MM.1S (cell line): ENCODE data around the gene CDC45.

Experiments
- DNase-seq: peaks from one replicate; pipeline ENCODE4 v3.0.0-alpha.2; 2015
- H2AFZ ChIP-seq: fragments of 300-600 bp; sonication (generic); 2 replicates; pipeline ENCODE4 v1.6.0; 2016; ENCODE audit warnings: antibody characterized with exemption, low read length
- H3F3A ChIP-seq: fragments of 300-600 bp; sonication (generic); 2 replicates; pipeline ENCODE4 v1.6.1; 2016; ENCODE audit warnings: mild to moderate bottlenecking, antibody characterized with exemption, low read length, moderate library complexity, mixed read lengths; ENCODE audit not compliant: insufficient read depth
- H3K27ac ChIP-seq: fragments of 300-600 bp; sonication (generic); 2 replicates; pipeline ENCODE4 v1.5.1; 2016; ENCODE audit warnings: mild to moderate bottlenecking, low read length
- H3K27me3 ChIP-seq: fragments of 300-600 bp; sonication (generic); replicated peaks from 2 replicates; pipeline ENCODE4 v1.6.0; 2016; ENCODE audit warnings: low read length; ENCODE audit not compliant: insufficient read depth
- H3K36me3 ChIP-seq: fragments of 300-600 bp; sonication (generic); replicated peaks from 2 replicates; pipeline ENCODE4 v1.6.1; 2016; ENCODE audit warnings: mild to moderate bottlenecking, low read length, mixed read lengths; ENCODE audit not compliant: insufficient read depth
- H3K4me1 ChIP-seq: fragments of 300-600 bp; sonication (generic); 2 replicates; pipeline ENCODE4 v1.6.1; 2016; ENCODE audit warnings: low read length, mixed read lengths
- H3K4me2 ChIP-seq: fragments of 300-600 bp; sonication (generic); 2 replicates; pipeline ENCODE4 v1.6.0; 2016; ENCODE audit warnings: low read depth, low read length
- H3K4me3 ChIP-seq: fragments of 300-600 bp; sonication (generic); 2 replicates; pipeline ENCODE4 v1.5.1; 2016; ENCODE audit warnings: low read length, mixed read lengths
- H3K79me2 ChIP-seq: fragments of 300-600 bp; sonication (generic); 2 replicates; pipeline ENCODE4 v1.6.1; 2016; ENCODE audit warnings: mixed run types, low read length, mixed read lengths
- H3K9ac ChIP-seq: fragments of 300-600 bp; sonication (generic); 2 replicates; pipeline ENCODE4 v1.6.1; 2016; ENCODE audit warnings: low read length, mixed read lengths
- H3K9me2 ChIP-seq: fragments of 300-600 bp; sonication (generic); replicated peaks from 2 replicates; pipeline ENCODE4 v1.6.1; 2016; ENCODE audit warnings: mild to moderate bottlenecking, low read length, mixed read lengths; ENCODE audit not compliant: insufficient read depth
- H3K9me3 ChIP-seq: fragments of 300-600 bp; sonication (generic); replicated peaks from 2 replicates; pipeline ENCODE4 v1.6.1; 2016; ENCODE audit warnings: mild to moderate bottlenecking, low read length, mixed read lengths; ENCODE audit not compliant: insufficient read depth
- H4K20me1 ChIP-seq: fragments of 300-600 bp; sonication (generic); 2 replicates; pipeline ENCODE4 v1.6.1; 2016; ENCODE audit warnings: mild to moderate bottlenecking, low read length, moderate library complexity, mixed read lengths; ENCODE audit not compliant: insufficient read depth
- EZH2 ChIP-seq: fragments of 300-600 bp; sonication (generic); optimal IDR thresholded peaks from 2 replicates; pipeline ENCODE3; 2017; ENCODE audit warnings: low read depth, mild to moderate bottlenecking, antibody characterized with exemption, low read length, mixed read lengths
- EZH2phosphoT487 ChIP-seq: fragments of 300-600 bp; sonication (generic); IDR thresholded peaks from 2 replicates; pipeline ENCODE4 v1.6.1; 2018; ENCODE audit warnings: antibody characterized with exemption, low read length
- TF ChIP-seq, protein P1 (sequence below): fragments of 300-600 bp; sonication (generic); IDR thresholded peaks from 2 replicates; pipeline ENCODE4 v1.5.1; 2016; ENCODE audit warnings: antibody characterized with exemption, low read length, mixed read lengths

Gene CDC45

DNA sequence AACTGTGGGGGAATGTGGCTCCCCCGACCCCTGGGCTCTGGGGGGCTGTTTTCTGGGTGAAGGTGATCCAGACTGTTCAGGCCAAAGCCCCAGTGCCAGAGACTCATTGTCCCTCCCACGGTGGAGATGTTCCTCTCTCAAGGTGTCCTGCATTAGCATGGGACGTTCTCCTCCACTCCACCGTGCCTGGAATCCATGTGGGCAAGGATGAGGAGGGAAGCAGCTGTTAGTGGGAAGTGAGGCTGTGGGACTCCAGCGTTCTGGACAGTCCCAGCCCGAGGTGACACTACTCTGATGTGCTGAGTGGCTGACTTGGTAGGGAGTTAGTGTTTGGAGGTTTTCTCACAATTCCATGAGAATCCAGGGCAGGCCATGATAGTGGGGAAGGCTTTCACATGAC, 75.9 kb downstream of the CDC45 start:
- Histone ChIP-seq H3K4me2 (no peak overlapping the region), H3K9me3 (no peaks in the 10 kb centered on the region), H3K9me2 (no peaks in the 10 kb centered on the region), H2AFZ (no peak overlapping the region), H3K4me3 (no peak overlapping the region), H3K79me2 (no peaks in the 10 kb centered on the region), H3K9ac (no peak overlapping the region), H3F3A (no peaks in the 10 kb centered on the region), H3K27ac (no peak overlapping the region), H3K4me1 (no peaks in the 10 kb centered on the region), H3K36me3 (no peaks in the 10 kb centered on the region), H3K27me3 (peaks cover 4% of the 10 kb centered on the region; the same call in 1 of the 2 replicates), H4K20me1 (no peaks in the 10 kb centered on the region)
- no peak for TF ChIP-seq EZH2phosphoT487
- TF ChIP-seq, protein P1, sequence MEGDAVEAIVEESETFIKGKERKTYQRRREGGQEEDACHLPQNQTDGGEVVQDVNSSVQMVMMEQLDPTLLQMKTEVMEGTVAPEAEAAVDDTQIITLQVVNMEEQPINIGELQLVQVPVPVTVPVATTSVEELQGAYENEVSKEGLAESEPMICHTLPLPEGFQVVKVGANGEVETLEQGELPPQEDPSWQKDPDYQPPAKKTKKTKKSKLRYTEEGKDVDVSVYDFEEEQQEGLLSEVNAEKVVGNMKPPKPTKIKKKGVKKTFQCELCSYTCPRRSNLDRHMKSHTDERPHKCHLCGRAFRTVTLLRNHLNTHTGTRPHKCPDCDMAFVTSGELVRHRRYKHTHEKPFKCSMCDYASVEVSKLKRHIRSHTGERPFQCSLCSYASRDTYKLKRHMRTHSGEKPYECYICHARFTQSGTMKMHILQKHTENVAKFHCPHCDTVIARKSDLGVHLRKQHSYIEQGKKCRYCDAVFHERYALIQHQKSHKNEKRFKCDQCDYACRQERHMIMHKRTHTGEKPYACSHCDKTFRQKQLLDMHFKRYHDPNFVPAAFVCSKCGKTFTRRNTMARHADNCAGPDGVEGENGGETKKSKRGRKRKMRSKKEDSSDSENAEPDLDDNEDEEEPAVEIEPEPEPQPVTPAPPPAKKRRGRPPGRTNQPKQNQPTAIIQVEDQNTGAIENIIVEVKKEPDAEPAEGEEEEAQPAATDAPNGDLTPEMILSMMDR, result no peak
- TF ChIP-seq EZH2, result no peak
- DNase-seq, result no peak

DNA sequence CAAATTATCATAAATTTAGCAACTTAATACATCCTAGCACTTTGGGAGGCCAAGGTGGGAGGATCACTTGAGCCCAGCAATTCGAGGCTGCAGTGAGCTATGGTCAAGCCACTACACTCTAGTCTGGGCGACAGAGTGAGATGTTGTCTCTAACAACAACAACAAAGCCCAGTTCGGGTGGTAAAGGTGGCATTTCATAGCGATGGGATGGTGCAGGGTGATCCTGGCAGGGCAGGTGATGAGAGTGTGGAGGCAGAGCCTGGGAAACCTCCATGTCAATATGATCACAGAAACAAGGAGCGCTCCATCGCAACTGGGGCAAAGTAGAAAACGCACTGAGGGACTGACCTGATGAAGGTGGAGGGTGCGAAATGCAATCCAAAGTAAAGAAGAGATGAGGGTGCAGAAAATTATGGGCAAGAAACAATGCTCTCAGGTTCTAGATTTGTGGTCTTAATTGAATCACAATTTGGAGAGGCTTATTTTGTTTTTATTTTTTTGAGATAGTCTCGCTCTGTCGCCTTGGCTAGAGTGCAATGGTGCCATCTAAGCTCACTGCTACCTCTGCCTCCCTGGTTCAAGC, 77.3 kb downstream of the CDC45 start:
- no peak overlapping the region for H3K27ac ChIP-seq
- TF ChIP-seq EZH2, result no peak
- TF ChIP-seq, protein P1, result no peak
- no peak for TF ChIP-seq EZH2phosphoT487
- no peaks in the 10 kb centered on the region for H3K9me2 ChIP-seq
- peaks cover 4% of the 10 kb centered on the region; the same call in 1 of the 2 replicates for H3K27me3 ChIP-seq
- no peaks in the 10 kb centered on the region for H3K4me1 ChIP-seq
- no peak overlapping the region for H3K4me3 ChIP-seq
- H3K36me3 ChIP-seq, result no peaks in the 10 kb centered on the region
- H3K4me2 ChIP-seq, result no peak overlapping the region
- H2AFZ ChIP-seq, result no peak overlapping the region
- no peaks in the 10 kb centered on the region for H3F3A ChIP-seq
- no peak overlapping the region for H3K9ac ChIP-seq
- no peak for DNase-seq
- H4K20me1 ChIP-seq, result no peaks in the 10 kb centered on the region
- no peaks in the 10 kb centered on the region for H3K79me2 ChIP-seq
- no peaks in the 10 kb centered on the region for H3K9me3 ChIP-seq

DNA sequence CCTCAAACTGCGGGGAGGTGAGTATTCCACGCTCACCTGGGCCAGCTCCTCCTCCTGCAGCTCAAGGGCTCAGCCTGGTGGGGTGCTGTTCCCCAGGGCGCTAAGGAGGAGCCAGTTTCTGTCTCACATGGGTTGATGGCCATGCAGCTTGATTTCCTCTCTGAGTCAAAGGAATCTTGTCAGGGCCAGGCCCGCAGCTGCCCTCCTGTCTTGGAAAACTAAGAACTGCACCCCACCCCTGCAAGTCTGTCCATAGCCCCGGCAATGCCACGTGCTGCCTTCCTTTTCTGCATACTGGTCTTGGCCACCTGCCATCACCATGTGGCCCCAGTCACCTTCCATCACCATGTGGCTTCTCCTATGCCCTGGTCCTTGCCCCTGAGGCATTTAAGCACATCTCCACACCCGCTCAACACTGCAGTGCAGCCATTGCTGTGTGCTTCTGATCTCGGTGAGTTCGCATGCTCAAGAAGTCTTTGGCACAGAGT, 79.6 kb downstream of the CDC45 start:
- Histone ChIP-seq H3K9me2 (no peaks in the 10 kb centered on the region), H3K9me3 (no peaks in the 10 kb centered on the region), H3K79me2 (no peaks in the 10 kb centered on the region), H3K4me1 (no peaks in the 10 kb centered on the region), H3K4me3 (no peak overlapping the region), H3K9ac (no peak overlapping the region), H3F3A (no peaks in the 10 kb centered on the region), H4K20me1 (no peaks in the 10 kb centered on the region), H3K27me3 (no peaks in the 10 kb centered on the region), H3K36me3 (no peaks in the 10 kb centered on the region), H2AFZ (no peak overlapping the region), H3K4me2 (no peak overlapping the region), H3K27ac (no peak overlapping the region)
- TF ChIP-seq EZH2 (no peak), EZH2phosphoT487 (no peak)
- TF ChIP-seq, protein P1, result no peak
- no peak for DNase-seq
